GM10248 (cell line): ENCODE measurements around the gene WFIKKN2.

Experiments used
- CTCF ChIA-PET: fragments of 300-600 bp; sonication (Branson Sonifier 250); formaldehyde crosslinking; extraction: SDS; loops from one replicate; lab custom pipeline; 2021; ENCODE audit warnings: antibody characterized with exemption; lab: Yijun Ruan, JAX
- POLR2A ChIA-PET: fragments of 350-650 bp; sonication (Branson Sonifier 250); formaldehyde crosslinking; extraction: SDS; loops from one replicate; lab custom pipeline; 2020; ENCODE audit warnings: antibody characterized with exemption; lab: Yijun Ruan, JAX
- DNase-seq: peaks from one replicate; pipeline ENCODE4 v3.0.0; 2012; ENCODE audit errors: extremely low spot score
- TF ChIP-seq, protein P1 (sequence below): IDR thresholded peaks from 2 replicates; pipeline ENCODE4 v1.5.1; 2012; ENCODE audit warnings: mild to moderate bottlenecking, low read depth; ENCODE audit errors: extremely low read depth, missing control alignments, control extremely low read depth

WFIKKN2 gene, protein sequence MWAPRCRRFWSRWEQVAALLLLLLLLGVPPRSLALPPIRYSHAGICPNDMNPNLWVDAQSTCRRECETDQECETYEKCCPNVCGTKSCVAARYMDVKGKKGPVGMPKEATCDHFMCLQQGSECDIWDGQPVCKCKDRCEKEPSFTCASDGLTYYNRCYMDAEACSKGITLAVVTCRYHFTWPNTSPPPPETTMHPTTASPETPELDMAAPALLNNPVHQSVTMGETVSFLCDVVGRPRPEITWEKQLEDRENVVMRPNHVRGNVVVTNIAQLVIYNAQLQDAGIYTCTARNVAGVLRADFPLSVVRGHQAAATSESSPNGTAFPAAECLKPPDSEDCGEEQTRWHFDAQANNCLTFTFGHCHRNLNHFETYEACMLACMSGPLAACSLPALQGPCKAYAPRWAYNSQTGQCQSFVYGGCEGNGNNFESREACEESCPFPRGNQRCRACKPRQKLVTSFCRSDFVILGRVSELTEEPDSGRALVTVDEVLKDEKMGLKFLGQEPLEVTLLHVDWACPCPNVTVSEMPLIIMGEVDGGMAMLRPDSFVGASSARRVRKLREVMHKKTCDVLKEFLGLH

DNA sequence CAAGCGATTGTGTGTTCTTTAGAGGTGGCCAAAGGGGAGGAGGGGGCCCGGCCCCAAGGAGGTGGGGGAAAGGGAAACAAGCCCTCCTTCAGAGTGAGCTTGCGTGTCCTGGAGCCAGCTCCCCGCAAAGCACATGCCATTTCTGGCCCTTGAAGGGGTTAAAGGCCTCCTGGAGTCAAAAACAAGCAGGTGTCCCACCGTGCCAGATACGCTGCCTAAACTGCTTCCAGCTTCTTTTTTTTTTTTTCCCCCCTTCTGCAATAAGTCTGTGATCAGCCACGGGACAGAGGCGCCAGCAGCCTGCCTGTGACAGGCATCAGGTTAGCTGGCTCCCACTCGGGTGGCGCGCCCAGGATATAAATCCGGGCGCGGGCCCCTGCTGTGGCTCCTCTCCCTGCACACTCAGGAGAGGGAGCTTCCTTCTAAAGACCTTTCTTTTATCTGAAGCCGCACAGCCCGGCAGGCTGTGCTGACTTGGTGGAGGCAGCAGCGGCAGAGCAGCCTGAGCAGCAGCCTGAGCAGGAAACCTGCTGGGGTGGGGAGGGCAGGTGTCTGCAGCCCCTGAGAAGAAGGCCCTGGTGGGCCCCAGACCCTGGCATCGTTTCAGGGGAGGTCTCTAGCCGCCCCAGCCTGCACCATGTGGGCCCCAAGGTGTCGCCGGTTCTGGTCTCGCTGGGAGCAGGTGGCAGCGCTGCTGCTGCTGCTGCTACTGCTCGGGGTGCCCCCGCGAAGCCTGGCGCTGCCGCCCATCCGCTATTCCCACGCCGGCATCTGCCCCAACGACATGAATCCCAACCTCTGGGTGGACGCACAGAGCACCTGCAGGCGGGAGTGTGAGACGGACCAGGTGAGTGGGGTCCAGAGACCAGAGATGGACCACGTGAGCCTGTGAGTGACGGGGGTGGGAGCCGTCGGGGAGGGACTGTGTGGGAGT, at the start of gene WFIKKN2:
TSS of gene WFIKKN2 (plus strand) at position 286 of the 934 bp plus-strand sequence. CDS start at position 638, 352 bp downstream.
- POLR2A ChIA-PET, result no interaction called here
- DNase-seq, result no peak
- TF ChIP-seq, protein P1, sequence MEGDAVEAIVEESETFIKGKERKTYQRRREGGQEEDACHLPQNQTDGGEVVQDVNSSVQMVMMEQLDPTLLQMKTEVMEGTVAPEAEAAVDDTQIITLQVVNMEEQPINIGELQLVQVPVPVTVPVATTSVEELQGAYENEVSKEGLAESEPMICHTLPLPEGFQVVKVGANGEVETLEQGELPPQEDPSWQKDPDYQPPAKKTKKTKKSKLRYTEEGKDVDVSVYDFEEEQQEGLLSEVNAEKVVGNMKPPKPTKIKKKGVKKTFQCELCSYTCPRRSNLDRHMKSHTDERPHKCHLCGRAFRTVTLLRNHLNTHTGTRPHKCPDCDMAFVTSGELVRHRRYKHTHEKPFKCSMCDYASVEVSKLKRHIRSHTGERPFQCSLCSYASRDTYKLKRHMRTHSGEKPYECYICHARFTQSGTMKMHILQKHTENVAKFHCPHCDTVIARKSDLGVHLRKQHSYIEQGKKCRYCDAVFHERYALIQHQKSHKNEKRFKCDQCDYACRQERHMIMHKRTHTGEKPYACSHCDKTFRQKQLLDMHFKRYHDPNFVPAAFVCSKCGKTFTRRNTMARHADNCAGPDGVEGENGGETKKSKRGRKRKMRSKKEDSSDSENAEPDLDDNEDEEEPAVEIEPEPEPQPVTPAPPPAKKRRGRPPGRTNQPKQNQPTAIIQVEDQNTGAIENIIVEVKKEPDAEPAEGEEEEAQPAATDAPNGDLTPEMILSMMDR, result no peak
- CTCF ChIA-PET, result interaction anchor here (1.2 to 8.5 kb wide), 4 partner anchors 18 to 121 kb away, joined by 3 to 65 read pairs (median 4); no protein-coding TSS in a partner anchor

DNA sequence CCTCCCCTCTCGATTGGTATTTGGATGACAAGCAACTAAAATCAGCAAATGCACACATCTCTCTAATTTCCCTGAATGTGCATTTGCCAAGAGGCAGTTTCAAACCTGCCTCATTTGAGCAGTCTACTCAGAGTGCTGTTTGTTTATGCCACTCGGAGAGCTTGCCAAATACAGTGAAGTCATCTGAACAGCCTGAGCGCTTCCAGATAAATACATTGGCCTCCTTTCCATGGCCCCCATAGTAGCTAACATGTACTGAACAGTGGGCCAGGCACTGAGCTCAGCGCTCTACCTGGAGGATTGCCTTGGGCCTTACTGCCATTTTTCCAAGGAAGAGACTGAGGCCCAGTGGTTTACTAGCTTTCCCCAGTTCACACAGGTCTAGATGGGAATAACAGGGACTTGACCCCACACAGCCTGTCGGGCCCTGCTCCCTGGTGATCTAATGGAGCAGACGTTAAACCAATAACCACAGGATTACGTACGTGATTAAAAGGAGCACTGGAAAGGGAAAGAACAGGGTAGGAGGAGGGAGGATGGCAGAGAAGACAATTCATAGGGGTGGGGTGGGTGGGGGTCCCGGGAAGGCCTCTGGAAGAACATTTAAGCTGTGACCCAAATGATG, 49.3 kb upstream of the WFIKKN2 start:
- DNase-seq, result no peak
- TF ChIP-seq, protein P1, result no peak
- POLR2A ChIA-PET, result no interaction called here
- CTCF ChIA-PET, result interaction anchor here (1.0 to 10.7 kb wide), 12 partner anchors 9 to 367 kb away, joined by 3 to 301 read pairs (median 6); partner anchors contain the start of genes ANKRD40CL, LUC7L3, NME1 and RSAD1

DNA sequence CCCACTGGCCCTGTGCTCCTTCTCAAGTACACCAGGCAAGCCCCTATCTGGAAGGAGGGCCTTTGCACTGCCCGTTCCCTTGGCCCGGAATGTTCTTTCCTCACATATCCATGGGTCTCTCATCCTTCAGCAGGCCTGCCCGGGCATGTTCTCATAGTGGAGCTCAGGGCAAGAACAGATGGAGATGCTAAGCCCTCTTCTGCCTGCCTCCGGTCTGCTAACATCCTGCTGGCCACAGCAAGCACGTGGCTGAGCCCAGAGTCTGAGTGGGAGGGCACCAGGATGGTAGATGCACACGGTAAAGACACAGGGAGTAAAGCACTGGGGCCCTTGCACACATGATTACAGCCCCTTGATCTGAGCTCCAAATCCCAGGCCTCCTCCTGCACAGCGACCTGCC, 48.3 kb upstream of the WFIKKN2 start:
- POLR2A ChIA-PET, result no interaction called here
- TF ChIP-seq, protein P1, result no peak
- CTCF ChIA-PET, result interaction anchor here (1.1 to 10.7 kb wide), 5 partner anchors 8 to 170 kb away, joined by 3 to 301 read pairs (median 6); partner anchors contain the start of gene LUC7L3
- DNase-seq, result no peak

DNA sequence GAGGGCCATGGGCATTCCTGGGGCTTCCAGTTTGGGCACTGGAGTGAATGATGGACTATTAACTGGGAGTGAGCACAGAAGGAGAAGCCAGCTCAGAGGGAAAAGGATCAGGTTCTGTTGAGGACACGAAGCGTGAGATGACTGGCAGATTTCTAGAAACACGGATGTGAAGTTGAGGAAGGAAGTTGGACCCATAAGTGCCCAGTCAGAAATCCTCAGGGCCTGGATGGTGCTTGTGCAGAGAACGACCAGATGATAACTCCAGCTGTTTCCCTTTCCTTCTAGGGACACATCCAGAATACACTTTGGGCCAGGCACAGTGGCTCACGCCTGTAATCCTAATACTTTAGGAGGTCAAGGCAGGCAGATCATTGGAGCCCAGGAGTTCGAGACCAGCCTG, 44.8 kb upstream of the WFIKKN2 start:
- POLR2A ChIA-PET, result no interaction called here
- TF ChIP-seq, protein P1, result no peak
- CTCF ChIA-PET, result interaction anchor here (1.4 kb wide), 1 partner anchor 51 kb away, joined by 6 read pairs; no protein-coding TSS in a partner anchor
- DNase-seq, result no peak

DNA sequence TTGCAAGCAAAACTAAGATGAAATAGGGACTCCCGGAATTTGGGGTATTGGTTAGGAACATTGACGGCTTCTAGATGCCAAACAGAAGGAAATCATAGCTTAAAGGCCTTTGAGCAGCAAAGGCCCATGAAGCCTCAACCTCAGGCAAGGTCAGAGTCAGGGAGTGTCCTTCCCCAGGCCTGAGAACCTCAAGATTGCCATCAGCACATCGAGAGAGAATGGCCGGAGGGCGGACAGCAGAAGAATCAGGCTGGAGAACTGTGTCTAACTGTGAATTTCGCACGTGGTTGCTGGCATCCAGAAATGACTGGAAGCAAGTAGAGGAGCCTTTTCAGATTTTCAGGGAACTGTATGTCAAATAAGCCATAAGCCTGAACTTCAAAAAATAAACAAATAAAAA, 43.3 kb upstream of the WFIKKN2 start:
- DNase-seq, result no peak
- CTCF ChIA-PET, result interaction anchor here (1.4 to 2.3 kb wide), 3 partner anchors 9 to 50 kb away, joined by 4 to 14 read pairs (median 4); no protein-coding TSS in a partner anchor
- TF ChIP-seq, protein P1, result no peak
- POLR2A ChIA-PET, result no interaction called here
